Endothelial cell of umbilical vein (primary cell): ENCODE results near the gene ZBTB7C. TPM values are rescaled to one million over a fixed set of nuclear protein-coding genes. Genes with fewer than 3 reads are reported as not detected.

Source experiments
- BruUV-seq: library from RNA; stranded (reverse); fragments of 400-500 nt; replicated peaks from 2 replicates; lab custom pipeline; 2021; lab: Mats Ljungman, UMichigan
- CTCF ChIA-PET: fragments of 300-600, 350-600 bp; sonication (Branson Sonifier 250); formaldehyde crosslinking; loops from one replicate; lab custom pipeline; 2021; ENCODE audit warnings: antibody characterized with exemption, inconsistent platforms; lab: Charles Lee
- POLR2A ChIA-PET: fragments of 300-600, 350-600 bp; sonication (Branson Sonifier 250); formaldehyde crosslinking; loops from one replicate; lab custom pipeline; 2021; ENCODE audit warnings: antibody characterized with exemption, inconsistent platforms; lab: Charles Lee
- DNase-seq: peaks from one replicate; pipeline ENCODE4 v3.0.0-alpha.2; 2011; ENCODE audit warnings: low read depth, low spot score
- FAIRE-seq: peaks from 2 replicates; lab custom pipeline; 2011; peaks lifted over from hg19 to GRCh38; lab: Jason Lieb, UNC
- H2AFZ ChIP-seq: 2 replicates; pipeline ENCODE4 v1.6.0; 2012; ENCODE audit warnings: low read depth, low read length, control low read depth, inconsistent platforms
- H3K27ac ChIP-seq: 2 replicates; pipeline ENCODE4 v1.5.1; 2011; ENCODE audit warnings: low read depth, mild to moderate bottlenecking, control low read depth, low read length, moderate library complexity; ENCODE audit not compliant: insufficient read depth
- H3K27me3 ChIP-seq, 2 experiments: 2 replicates each; pipeline versions ENCODE4 v1.6.0 to v1.6.1; 2011; ENCODE audit warnings: low read length in 2 of 2, mixed read lengths in 1 of 2; ENCODE audit not compliant: control insufficient read depth in 2 of 2, insufficient read depth in 2 of 2
- H3K36me3 ChIP-seq, 2 experiments: 2 replicates in 1 of 2; 3 replicates in 1 of 2; pipeline ENCODE4 v1.5.1; 2011; ENCODE audit warnings: low read length in 2 of 2, mild to moderate bottlenecking in 1 of 2, moderate library complexity in 1 of 2; ENCODE audit not compliant: control insufficient read depth in 2 of 2, insufficient read depth in 2 of 2; ENCODE audit errors: extremely low read depth in 1 of 2
- H3K4me1 ChIP-seq: 3 replicates; pipeline ENCODE4 v1.5.1; 2011; ENCODE audit warnings: mild to moderate bottlenecking, low read length; ENCODE audit not compliant: control insufficient read depth, insufficient read depth; ENCODE audit errors: extremely low read depth
- H3K4me2 ChIP-seq: 2 replicates; pipeline ENCODE4 v1.6.1; 2011; ENCODE audit warnings: low read length, control low read depth, mixed read lengths; ENCODE audit not compliant: insufficient read depth
- H3K4me3 ChIP-seq, 3 experiments: fragments of 200-600 bp in 1 of 3; sonication (generic), shearing (Covaris generic) in 1 of 3; replicated peaks in 1 of 3; 2 replicates each; pipeline ENCODE4 v1.5.1; 2011 to 2016; ENCODE audit warnings: control low read depth in 3 of 3, low read length in 3 of 3, mild to moderate bottlenecking in 2 of 3, inconsistent platforms in 1 of 3, low read depth in 1 of 3, moderate library complexity in 1 of 3; ENCODE audit not compliant: insufficient read depth in 1 of 3
- H3K79me2 ChIP-seq: 2 replicates; pipeline ENCODE4 v1.6.0; 2012; ENCODE audit warnings: low read length, inconsistent platforms; ENCODE audit not compliant: control insufficient read depth, insufficient read depth
- H3K9ac ChIP-seq: replicated peaks from 2 replicates; pipeline ENCODE3; 2011; ENCODE audit warnings: low read length, control low read depth; ENCODE audit not compliant: insufficient read depth; ENCODE audit errors: extremely low read depth
- H3K9me1 ChIP-seq: replicated peaks from 3 replicates; pipeline ENCODE4 v1.6.0; 2011; ENCODE audit warnings: mild to moderate bottlenecking, low read length; ENCODE audit not compliant: control insufficient read depth, insufficient read depth; ENCODE audit errors: extremely low read depth
- H3K9me3 ChIP-seq: replicated peaks from 2 replicates; pipeline ENCODE4 v1.5.1; 2012; ENCODE audit warnings: low read length, inconsistent platforms; ENCODE audit not compliant: control insufficient read depth, insufficient read depth
- H4K20me1 ChIP-seq: replicated peaks from 2 replicates; pipeline ENCODE3; 2011; ENCODE audit warnings: mild to moderate bottlenecking, low read length; ENCODE audit not compliant: control insufficient read depth, insufficient read depth; ENCODE audit errors: extremely low read depth
- FOS ChIP-seq: IDR thresholded peaks from 2 replicates; pipeline ENCODE4 v1.6.1; 2011; ENCODE audit warnings: mild to moderate bottlenecking, low read length, moderate library complexity, borderline replicate concordance; ENCODE audit not compliant: insufficient read depth
- JUN ChIP-seq: IDR thresholded peaks from 2 replicates; pipeline ENCODE4 v1.6.1; 2011; ENCODE audit warnings: borderline replicate concordance, low read depth; ENCODE audit not compliant: insufficient read length, insufficient read depth
- MAX ChIP-seq: IDR thresholded peaks from 2 replicates; pipeline ENCODE4 v1.6.1; 2011; ENCODE audit not compliant: insufficient read depth, insufficient read length
- MYC ChIP-seq: IDR thresholded peaks from one replicate; pipeline ENCODE4 v1.6.1; 2011; ENCODE audit warnings: mild to moderate bottlenecking, low read depth, low read length
- POLR2A ChIP-seq: IDR thresholded peaks from 2 replicates; pipeline ENCODE4 v1.6.1; 2012; ENCODE audit warnings: low read depth, mild to moderate bottlenecking, control low read depth, low read length
- dilution Hi-C: fragments of 300-500 bp; cut with MboI; formaldehyde crosslinking; loops from one replicate; pipeline ENCODE4 v1.15.0; 2019; ENCODE audit warnings: low sequenced_read_pairs; ENCODE audit not compliant: extremely low pct_ligation_motif_present
- intact Hi-C: fragments of 100-400 bp; cut with micrococcal nuclease; formaldehyde crosslinking; loops from one replicate; pipeline ENCODE4 v1.10.0; 2022
- polyA plus RNA-seq, 4 experiments: library from polyadenylated mRNA; depleted of rRNA in 3 of 4; stranded (reverse) in 3 of 4; unstranded in 1 of 4; fragments of >200 nt; gene quantifications; 2 replicates each; pipeline versions ENCODE4 v1.2.1 to v1.2.3, GENCODE V29; 2011 to 2012; ENCODE audit warnings: missing spikeins in 1 of 4
- total RNA-seq: library from RNA; stranded (reverse); gene quantifications from 2 replicates; pipeline ENCODE4 v1.2.3, GENCODE V29; 2021
- TF ChIP-seq, protein P1 (sequence below), 2 donors: IDR thresholded peaks; 1 replicate in 1 of 2; 2 replicates in 1 of 2; pipeline ENCODE4 v1.5.1; 2011; ENCODE audit warnings: low read length in 2 of 2, mild to moderate bottlenecking in 2 of 2, moderate library complexity in 2 of 2, control low read depth in 1 of 2, inconsistent platforms in 1 of 2, low read depth in 1 of 2; ENCODE audit not compliant: insufficient read depth in 1 of 2; ENCODE audit errors: extremely low read depth in 1 of 2

ZBTB7C gene
- total and polyA plus RNA-seq, 2 donors (not counting 3 experiments of a cell fraction or from before 2014, with no cell fraction given), result not detected

GRCh38 chr18:48352051-48352755 lies 57.0 kb downstream of the ZBTB7C start:
- dilution Hi-C loops, result no loop called here
- H3K36me3 ChIP-seq, result no peaks in the 10 kb centered on the region
- no peaks in the 10 kb centered on the region for H3K4me1 ChIP-seq
- intact Hi-C loops, result no loop called here
- FAIRE-seq (no peak), DNase-seq (no peak)
- no peak overlapping the region for H2AFZ ChIP-seq
- H3K79me2 ChIP-seq, result no peaks in the 10 kb centered on the region
- ChIA-PET CTCF (no interaction called here), POLR2A (no interaction called here)
- H4K20me1 ChIP-seq, result no peaks in the 10 kb centered on the region
- no peak overlapping the region for H3K9ac ChIP-seq
- no TSS peak for BruUV-seq
- no peaks in the 10 kb centered on the region for H3K9me1 ChIP-seq
- H3K9me3 ChIP-seq, result no peaks in the 10 kb centered on the region
- H3K4me3 ChIP-seq, result no peak overlapping the region
- no peaks in the 10 kb centered on the region for H3K27me3 ChIP-seq
- H3K27ac ChIP-seq, result no peak overlapping the region
- TF ChIP-seq MYC, result no peak
- TF ChIP-seq FOS, result no peak
- TF ChIP-seq JUN, result no peak
- TF ChIP-seq MAX, result no peak
- TF ChIP-seq POLR2A, result no peak
- TF ChIP-seq, protein P1, sequence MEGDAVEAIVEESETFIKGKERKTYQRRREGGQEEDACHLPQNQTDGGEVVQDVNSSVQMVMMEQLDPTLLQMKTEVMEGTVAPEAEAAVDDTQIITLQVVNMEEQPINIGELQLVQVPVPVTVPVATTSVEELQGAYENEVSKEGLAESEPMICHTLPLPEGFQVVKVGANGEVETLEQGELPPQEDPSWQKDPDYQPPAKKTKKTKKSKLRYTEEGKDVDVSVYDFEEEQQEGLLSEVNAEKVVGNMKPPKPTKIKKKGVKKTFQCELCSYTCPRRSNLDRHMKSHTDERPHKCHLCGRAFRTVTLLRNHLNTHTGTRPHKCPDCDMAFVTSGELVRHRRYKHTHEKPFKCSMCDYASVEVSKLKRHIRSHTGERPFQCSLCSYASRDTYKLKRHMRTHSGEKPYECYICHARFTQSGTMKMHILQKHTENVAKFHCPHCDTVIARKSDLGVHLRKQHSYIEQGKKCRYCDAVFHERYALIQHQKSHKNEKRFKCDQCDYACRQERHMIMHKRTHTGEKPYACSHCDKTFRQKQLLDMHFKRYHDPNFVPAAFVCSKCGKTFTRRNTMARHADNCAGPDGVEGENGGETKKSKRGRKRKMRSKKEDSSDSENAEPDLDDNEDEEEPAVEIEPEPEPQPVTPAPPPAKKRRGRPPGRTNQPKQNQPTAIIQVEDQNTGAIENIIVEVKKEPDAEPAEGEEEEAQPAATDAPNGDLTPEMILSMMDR (IDR thresholded peaks at IDR 0.05; ENCODE audit: extremely low read depth in 1 of 2, insufficient read depth in 1 of 2, low read depth in 1 of 2, low read length in 2 of 2), result no peak
- H3K4me2 ChIP-seq, result no peak overlapping the region
